ENCODE results near the gene EIF4EBP3. TPM values are rescaled to one million over a fixed set of nuclear protein-coding genes. Genes with fewer than 3 reads are reported as not detected.

EIF4EBP3 gene
- total RNA-seq, 1 donor from 2014 or later: 19.3 TPM

GRCh38 chr5:140556438-140556837 is 9.0 kb downstream of the EIF4EBP3 start:
- no peak for TF ChIP-seq CTCF (IDR thresholded peaks at IDR 0.05)
- ATAC-seq (no peak), DNase-seq (no peak)
- H3K9me3 ChIP-seq: no peaks in the 10 kb centered on the region
- H3K4me3 ChIP-seq: peak overlapping the region; percentile 66
- no peaks in the 10 kb centered on the region for H3K27me3 ChIP-seq (ENCODE audit: low read depth)
- peak overlapping the region; percentile 86 for H3K27ac ChIP-seq
- intact Hi-C loops (cut with DNase I): no loop called here
- H3K36me3 ChIP-seq: peaks cover 31% of the 10 kb centered on the region
- peaks cover 36% of the 10 kb centered on the region for H3K4me1 ChIP-seq

- H3K27ac ChIP-seq: peak within 1 kb of the TSS; percentile 86
- H3K36me3 ChIP-seq: peaks cover 31% of the 10 kb centered on the region
- peak within 1 kb of the TSS; percentile 66 for H3K4me3 ChIP-seq
- intact Hi-C loops (cut with DNase I): no loop called here
- peak; percentile 96 to 98 for ATAC-seq
- no peaks in the 10 kb centered on the region for H3K27me3 ChIP-seq (ENCODE audit: low read depth)
- TF ChIP-seq CTCF (IDR thresholded peaks at IDR 0.05): no peak
- DNase-seq: peak; percentile 96
- no peaks in the 10 kb centered on the region for H3K9me3 ChIP-seq
- H3K4me1 ChIP-seq: peaks cover 41% of the 10 kb centered on the region
Observed at GRCh38 chr5:140557136-140557805, 9.8 kb downstream of the EIF4EBP3 start, which contains the start of gene SRA1. SRA1 (minus strand) TSS chr5:140557473; CDS start chr5:140557452, 21 bp downstream.

GRCh38 chr5:140557965-140558364 is 10.5 kb downstream of the EIF4EBP3 start:
- intact Hi-C loops (cut with DNase I): no loop called here
- DNase-seq: no peak
- Histone ChIP-seq H3K4me1 (peaks cover 48% of the 10 kb centered on the region), H3K27me3 (ENCODE audit: low read depth) (no peaks in the 10 kb centered on the region), H3K27ac (peak overlapping the region; percentile 86), H3K9me3 (no peaks in the 10 kb centered on the region), H3K4me3 (no peak overlapping the region), H3K36me3 (peaks cover 27% of the 10 kb centered on the region)
- no peak for TF ChIP-seq CTCF (IDR thresholded peaks at IDR 0.05)
- no peak for ATAC-seq

- ATAC-seq: no peak
- no peaks in the 10 kb centered on the region for H3K9me3 ChIP-seq
- H3K27ac ChIP-seq: no peak overlapping the region
- peaks cover 27% of the 10 kb centered on the region for H3K36me3 ChIP-seq
- H3K4me1 ChIP-seq: peaks cover 54% of the 10 kb centered on the region
- no peak for TF ChIP-seq CTCF (IDR thresholded peaks at IDR 0.05)
- DNase-seq: no peak
- intact Hi-C loops (cut with DNase I): no loop called here
- H3K27me3 ChIP-seq (ENCODE audit: low read depth): no peaks in the 10 kb centered on the region
- no peak overlapping the region for H3K4me3 ChIP-seq
Observed at GRCh38 chr5:140558542-140558941, 11.1 kb downstream of the EIF4EBP3 start.

- intact Hi-C loops (cut with DNase I): loop anchor here (10.0 kb wide), 1 partner anchor 75 kb away; the partner anchor contains the start of genes CD14 and TMCO6
- no peak for DNase-seq
- H3K27me3 ChIP-seq (ENCODE audit: low read depth): no peaks in the 10 kb centered on the region
Observed at GRCh38 chr5:140560227-140560626, 12.8 kb downstream of the EIF4EBP3 start.

More at GRCh38 chr5:140560227-140560626, 12.8 kb downstream of the EIF4EBP3 start:
- Histone ChIP-seq H3K4me3 (no peak overlapping the region), H3K4me1 (peaks cover 46% of the 10 kb centered on the region), H3K9me3 (no peaks in the 10 kb centered on the region), H3K27ac (no peak overlapping the region), H3K36me3 (peaks cover 27% of the 10 kb centered on the region)
- no peak for TF ChIP-seq CTCF (IDR thresholded peaks at IDR 0.05)
- no peak for ATAC-seq
